Inflammatory macrophage (primary cell): ENCODE measurements around the gene YPEL2.
"Not testable (repeated sequence)": the region's sequence is repeated elsewhere in the genome, so short reads cannot be mapped to it uniquely, and the experiment has no call there.

Experiments used
- DNase-seq, 2 donors: peaks; one replicate each; pipeline ENCODE4 v3.0.0-alpha.2; 2020 to 2022
- total RNA-seq, 18 experiments: gene quantifications; one replicate each; lab custom pipeline; 2026; ENCODE audit warnings: mixed read lengths in 6 of 18, inconsistent platforms in 2 of 18; lab: John Stamatoyannopoulos, UW

The YPEL2 gene, protein sequence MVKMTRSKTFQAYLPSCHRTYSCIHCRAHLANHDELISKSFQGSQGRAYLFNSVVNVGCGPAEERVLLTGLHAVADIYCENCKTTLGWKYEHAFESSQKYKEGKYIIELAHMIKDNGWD
- 3.9 to 44.0 (median 13.4) reads per million in 18 experiments for total RNA-seq

DNA sequence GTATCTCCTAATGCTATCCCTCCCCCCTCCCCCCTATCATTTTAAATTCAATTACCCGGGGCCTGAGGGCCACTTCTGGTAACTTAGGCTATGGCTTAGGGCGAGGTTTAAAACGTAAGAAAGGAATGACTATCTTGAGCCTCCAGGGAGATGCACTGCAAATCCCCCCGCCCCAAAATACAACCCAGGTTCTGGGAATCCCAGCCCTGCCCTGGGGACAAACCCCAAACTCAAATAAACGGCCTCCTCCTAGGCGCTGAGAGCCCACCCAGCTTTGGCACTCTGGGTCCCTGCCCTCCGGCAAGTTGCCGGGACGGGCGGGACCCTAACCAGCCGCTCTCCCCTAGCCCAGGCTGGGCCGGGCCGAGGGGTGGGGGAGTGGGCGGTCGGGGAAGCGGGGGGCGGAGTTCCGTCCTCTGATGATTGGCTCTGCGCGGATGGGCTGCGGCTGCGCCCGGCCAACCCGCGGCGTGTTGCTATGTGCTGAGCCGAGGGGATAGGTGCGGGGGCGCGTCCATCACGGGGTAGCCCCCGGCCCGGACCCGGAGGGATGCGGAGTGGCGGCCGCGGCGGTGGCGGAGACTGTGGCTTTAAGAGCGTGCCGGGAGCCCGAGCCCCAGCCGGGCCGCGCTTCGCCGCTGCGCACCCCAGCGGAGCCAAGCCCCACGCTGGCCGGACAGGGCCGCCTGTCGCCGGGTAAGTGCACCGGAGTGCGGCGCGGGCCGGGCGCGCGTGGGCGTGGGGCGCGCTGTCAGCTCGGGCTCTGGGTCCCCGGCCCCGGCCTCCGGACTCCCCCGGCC, at the start of gene YPEL2:
Gene YPEL2 (plus strand): TSS at position 527 of the 800 bp plus-strand sequence. CDS start 21,755 bp downstream, outside the sequence.
- DNase-seq: peak; percentile 79 to 86

DNA sequence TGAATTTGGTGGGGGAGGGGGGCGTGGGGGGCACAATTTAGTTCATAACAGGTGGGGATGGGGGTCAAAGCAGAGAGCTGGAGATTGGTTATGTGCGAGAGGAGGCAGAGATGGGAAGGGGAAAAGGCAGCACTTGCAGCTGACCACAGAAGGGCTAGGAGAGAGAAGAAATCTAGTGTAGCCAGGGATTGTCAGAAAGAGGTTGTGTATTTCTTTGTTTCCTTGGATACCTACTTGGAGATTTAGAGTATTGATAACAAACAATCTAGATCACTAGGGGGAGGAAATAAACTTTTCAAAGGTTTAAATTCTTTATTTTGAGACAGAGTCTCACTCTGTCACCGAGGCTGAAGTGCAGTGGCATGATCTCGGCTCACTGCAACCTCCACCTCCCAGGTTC, 47.1 kb upstream of the YPEL2 start:
- DNase-seq: no peak

DNA sequence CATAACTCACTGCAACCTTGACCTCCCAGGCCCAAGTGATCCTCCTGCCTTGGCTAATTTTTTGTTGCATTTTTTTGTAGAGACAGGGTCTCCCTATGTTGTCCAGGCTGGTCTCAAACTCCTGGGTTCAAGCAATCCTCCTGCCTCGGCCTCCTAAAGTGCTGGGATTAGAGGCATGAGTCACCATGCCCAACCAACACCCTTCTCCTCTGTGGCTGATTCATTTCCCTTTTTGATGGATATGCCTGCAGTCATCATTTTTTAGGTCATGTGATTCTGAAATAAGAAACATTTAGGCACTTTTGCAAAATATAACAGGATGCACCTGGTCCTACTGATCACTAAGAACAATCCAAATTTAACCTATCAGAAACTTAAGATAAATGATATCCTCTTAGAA, 44.0 kb upstream of the YPEL2 start:
- DNase-seq: peak in 1 of 2 donors; percentile 30

DNA sequence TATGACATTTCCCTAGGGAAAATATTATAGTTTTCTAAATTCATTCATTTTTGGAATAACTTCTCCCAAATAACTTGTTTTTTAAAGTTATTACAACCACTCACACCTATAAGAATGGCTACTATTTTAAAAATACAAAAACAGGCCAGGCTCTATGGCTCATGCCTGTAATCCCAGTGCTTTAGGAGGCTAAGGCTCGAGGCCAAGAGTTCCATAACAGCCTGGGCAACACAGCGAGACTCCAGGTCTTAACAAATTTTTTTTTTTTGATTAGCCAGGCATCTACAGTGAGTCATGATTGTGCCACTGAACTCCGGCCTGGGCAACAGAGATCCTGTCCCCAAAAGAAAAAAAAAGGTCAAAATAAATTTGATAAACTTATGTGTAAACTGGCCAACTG, 43.6 kb upstream of the YPEL2 start:
- DNase-seq: no peak

DNA sequence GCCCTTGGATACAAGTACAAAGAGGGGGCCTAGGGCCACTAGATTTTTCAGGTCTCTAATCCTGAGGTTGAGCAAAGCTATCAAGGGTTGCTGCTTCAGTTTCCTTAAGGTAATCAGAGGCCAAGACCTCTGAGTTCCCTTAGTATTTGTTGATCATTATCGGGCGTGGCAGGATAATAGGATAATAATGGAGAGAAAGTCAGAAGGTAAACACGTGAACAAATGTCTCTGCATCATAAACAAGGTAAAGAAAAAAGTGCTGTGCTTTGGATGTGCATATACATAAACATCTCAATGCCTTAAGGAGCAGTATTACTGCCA, 41.5 kb upstream of the YPEL2 start:
- no peak for DNase-seq

DNA sequence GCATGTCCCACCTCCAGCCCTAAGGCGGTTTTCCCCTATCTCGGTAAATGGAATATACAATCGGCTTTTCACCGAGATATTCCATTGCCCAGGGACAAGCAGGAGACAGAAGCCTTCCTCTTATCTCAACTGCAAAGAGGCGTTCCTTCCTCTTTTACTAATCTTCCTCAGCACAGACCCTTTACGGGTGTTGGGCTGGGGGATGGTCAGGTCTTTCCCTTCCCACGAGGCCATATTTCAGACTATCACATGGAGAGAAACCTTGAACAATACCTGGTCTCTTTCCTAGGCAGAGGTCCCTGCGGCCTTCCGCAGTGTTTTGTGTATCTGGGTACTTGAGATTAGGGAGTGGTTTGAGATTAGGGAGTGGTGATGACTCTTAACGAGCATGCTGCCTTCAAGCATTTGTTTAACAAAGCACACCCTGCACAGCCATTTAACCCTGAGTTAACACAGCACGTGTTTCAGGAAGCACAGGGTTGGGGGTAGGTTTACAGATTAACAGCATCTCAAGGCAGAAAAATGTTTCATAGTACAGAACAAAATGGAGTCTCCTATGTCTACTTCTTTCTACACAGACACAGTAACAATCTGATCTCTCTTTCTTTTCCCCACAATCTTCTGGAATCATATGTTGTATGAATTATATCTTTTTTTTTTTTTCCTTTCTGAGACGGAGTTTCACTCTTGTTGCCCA, 41.0 kb upstream of the YPEL2 start:
- not testable (repeated sequence) for DNase-seq

DNA sequence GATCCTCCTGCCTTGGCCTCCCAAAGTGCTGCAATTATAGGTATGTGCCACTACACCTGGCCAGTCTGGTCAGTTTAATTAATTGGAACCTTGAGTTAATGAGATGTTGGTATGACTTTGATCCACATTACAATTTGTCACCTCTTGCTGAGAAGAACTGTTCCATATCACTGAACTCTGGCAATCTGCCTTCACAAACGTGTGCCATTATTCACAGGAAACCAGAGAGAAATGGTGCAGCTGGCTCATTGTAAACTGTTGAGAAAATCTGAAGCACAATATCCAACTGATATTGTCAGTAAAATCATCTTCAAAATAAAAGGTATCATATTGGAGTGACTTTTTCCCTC, 39.3 kb upstream of the YPEL2 start:
- no peak for DNase-seq

DNA sequence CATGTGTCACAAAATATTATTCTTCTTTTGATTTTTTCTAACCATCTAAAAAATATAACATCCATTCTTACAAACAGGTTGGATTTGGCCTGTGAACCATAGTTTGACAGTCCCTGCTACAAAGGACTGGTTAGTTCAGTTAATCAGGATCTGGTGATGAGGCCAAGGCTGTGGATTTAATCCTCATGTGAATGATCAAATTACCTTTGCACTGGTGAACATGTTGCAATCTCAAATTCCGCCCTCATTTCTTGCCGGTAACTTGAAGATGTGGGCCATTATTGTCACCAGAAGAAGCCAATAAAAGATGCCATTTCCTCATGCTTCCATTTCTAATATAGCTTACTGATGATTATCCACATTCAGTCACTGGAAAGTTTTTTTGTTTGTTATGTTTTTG, 35.3 kb upstream of the YPEL2 start:
- DNase-seq: no peak

DNA sequence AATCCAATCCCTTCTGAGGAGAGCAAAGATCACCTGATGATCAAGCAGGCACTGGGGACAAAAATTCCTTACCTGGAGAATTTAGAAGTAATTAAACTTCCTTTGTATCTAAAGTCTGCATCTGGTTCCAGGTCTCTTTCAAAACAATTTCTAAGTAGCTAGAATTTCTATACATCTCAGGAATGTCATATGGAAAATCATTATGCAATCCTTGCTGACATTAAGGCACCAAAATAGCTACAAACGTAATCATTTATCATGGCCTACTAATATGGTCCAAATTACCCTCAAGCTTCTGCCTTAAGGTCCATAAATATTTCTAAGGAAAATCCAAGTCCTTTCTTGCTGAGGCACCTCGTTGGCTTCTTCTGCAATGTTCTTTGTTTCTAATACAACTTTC, 32.9 kb upstream of the YPEL2 start:
- no peak for DNase-seq

DNA sequence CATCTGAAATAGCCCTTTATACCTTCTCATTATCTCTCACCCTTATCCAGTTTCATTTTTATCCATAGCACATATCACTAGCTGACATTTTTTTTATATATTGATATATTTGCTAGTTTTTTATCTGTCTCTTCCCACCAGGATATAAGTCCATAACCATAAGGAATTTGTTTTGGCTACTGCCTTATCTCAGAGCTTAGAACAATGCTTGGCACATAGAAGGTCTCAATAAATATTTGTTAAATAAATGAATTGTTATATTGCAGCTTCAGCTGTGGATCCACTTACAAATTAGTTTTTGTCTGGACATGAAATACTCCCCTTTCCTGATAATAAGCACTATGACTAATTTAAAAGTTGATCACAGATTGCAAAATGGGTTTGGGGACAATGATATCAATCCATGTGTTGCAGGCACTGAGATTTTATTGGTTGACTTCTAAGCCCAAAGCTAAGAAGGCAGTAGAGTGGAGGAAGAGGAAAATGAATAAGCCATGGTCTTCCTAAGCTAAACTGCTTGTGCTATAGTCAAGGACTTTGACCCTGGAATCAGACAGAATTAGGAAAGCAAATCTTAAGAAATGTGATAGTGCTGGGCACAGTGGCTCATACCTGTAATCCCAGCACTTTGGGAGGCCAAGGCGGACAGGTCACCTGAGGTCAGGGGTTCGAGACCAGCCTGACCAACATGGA, 31.9 kb upstream of the YPEL2 start:
- DNase-seq: no peak

DNA sequence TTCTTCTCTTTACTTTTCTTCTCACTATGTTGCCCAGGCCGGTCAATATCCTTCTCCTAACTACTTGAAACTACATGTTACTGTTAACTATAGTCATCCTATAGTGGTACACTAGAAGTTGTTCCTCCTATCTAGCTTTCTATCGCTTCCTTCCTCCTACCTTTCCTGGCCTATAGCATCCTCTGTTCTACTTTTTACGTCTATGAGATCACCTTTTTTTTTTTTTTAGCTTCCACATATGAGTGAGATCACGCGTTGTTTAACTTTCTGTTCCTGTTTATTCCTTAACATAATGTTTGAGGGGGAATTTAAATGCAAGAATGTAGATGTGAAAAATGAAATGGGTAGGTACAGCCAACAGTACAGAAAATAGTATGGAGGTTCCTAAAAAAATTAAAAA, 30.5 kb upstream of the YPEL2 start:
- DNase-seq: peak; percentile 33 to 62

DNA sequence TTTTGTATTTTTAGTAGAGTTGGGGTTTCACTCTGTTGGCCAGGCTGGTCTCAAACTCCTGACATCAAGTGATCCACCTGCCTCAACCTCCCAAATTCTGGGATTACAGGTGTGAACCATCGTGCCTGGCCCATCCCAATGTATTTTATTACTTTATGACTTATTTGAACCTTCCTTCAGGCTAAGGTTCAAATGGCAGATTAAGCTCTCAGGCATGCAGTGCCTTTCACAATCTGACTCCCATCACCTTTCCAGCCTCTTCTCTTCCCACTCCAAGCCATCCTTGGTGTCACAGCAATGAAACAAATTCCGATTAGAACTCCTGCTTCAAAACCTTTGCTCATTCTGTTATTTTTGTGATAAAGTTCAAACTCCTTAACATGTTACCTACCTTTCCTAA, 26.6 kb upstream of the YPEL2 start:
- DNase-seq: no peak

DNA sequence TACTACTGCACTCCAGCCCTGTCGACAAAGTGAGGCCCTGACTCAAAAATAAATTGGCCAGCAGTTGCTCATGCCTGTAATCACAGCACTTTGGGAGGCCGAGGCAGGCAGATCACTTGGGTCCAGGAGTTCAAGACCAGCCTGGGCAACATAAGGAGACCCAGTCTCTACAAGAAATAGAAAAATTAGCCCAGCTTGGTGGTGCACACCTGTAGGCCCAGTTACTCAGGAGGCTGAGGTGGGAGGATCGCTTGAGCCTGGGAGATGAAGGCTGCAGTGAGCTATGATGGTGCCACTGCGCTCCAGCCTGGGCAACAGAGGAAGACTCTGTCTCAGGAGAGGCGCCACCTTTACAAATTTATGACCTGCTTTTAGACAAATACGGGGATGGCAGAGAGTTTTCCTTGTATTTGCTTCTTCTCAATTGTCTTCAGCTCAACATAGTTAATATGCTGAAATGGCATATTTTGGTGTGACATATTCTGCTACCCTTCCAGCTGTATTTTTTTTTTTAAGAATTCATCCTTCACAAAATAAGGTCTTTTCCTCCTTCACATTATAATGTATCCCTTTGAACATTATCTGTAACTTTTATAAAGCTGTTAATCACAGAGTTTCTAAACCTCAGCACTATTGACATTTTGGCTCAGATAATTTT, 21.1 kb upstream of the YPEL2 start:
- DNase-seq: no peak

DNA sequence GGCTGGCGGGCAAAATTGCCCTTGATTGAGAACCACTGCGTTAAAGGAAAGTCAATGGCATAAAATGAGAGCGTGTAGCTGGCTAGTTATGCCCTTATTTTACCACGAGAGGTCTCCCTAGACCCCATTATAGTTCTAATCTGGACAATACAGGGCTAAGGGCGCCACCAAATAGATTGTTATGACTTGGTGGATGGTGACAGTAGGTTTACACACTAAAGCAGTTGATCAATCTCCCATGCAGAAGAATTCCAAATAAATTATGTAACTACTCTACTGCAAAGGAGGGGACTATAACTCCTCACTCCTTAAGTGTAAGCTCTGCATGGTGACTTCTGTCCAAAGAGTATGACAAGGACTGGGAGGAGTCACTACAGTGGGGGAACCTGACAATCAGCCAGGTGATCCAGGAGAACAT, 20.4 kb upstream of the YPEL2 start:
- peak; percentile 61 to 76 for DNase-seq

DNA sequence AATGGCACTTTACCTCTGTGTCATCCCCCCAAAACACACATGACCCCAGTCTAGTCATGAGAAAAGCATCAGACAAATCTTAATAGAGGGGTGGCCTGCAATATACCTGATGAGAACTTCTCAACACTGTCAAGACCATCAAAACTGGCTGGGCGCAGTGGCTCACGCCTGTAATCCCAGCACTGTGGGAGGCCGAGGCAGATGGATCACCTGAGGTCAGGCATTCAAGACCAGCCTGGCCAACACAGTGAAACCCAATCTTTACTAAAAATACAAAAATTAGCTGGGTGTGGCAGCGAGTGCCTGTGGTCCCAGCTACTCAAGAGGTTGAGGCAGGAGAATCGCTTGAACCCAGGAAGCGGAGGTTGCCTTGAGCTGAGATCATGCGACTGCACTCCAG, 19.9 kb upstream of the YPEL2 start:
- DNase-seq: not testable (repeated sequence)

DNA sequence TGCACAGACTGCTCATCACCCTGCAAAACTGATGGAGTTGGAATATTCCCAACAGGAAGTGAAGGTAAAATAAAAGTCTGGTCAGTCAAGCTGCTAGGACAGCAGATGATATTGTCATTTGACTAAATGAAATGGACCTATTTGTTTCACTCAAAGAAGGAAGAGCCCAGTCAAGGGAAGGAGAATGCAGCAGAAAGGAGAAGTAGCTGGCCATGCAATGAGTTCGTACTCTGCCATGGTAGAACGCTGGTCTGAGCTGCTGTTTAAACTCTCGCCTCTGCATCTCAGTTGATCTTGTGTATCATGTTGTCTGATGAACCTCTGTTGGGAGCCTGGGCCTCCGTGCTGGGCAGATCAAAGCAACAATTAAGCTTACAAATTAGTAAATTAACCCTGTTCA, 15.6 kb upstream of the YPEL2 start:
- peak; percentile 41 to 50 for DNase-seq

DNA sequence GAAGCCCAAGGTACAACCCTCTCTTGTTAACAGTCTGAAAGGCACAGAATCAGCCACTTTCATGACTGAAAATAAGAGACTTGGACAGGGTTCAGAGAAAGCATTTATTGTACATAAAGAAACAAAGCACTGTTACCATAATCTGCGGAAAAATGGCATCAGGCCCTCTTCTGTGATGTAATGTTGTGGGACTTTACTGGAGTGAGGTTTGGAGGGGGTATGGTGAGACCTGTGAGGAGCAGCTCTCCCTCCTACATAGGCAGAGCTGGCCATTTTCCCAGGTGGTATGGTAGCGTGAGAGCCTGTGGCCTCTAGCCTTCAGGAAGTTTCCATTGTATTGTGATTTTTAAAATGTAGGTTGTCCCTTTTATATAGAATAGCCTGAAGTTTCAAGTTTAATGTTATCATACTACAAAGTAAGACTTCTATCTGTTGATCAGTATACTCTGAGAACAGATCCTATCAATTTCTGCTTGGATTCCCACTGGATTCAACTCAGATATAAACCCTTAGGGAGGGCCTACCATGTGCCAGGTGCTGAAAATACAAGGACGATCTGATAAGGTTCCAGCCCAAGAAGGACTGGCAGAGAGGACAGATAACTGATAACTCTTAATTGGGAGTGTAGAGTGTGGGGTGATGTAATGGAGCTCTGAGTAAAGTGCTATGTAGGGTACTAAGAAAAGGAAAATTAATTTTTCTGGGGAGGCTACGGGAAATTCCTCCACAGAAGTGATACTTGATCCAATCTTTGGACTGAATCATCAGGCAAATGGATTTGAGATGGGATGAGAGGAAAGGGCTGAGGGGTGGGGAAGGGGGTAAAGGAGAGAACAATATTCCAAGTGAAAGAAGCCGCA, 4.1 kb upstream of the YPEL2 start:
- no peak for DNase-seq

DNA sequence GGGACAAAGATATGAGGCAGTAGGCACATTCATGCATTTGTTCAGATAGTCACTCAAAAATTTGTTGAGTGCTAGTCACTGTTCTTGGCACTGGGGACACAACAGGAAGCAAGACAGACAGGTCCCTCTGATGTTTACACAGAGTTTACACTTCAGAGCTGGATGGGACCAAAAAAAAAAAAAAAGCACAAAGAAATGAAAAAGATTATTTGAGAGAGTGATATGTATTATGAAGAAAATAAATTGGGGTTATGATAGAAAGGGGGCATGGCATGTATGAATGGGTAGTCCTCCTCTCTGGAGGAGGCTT, 3.5 kb upstream of the YPEL2 start:
- no peak for DNase-seq

DNA sequence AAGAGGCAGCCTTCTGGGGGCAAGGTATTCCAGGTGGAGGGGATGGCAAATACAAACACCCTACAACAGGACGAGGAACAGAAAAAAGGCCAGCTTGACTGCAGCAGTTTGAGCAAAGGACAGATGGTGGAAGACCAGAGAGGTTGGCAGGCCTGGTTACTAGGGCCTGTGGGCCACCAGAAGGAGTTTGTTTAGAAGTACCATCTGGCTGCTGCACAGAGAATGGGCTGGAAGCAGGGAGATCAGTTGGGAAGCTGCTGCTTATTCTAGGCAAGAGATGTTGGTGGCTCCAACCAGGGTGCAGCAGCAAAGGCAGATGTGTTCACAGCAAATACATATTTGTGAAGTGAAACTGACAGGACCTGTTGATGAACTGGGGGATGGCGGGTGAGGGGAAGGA, 2.9 kb upstream of the YPEL2 start:
- DNase-seq: no peak

DNA sequence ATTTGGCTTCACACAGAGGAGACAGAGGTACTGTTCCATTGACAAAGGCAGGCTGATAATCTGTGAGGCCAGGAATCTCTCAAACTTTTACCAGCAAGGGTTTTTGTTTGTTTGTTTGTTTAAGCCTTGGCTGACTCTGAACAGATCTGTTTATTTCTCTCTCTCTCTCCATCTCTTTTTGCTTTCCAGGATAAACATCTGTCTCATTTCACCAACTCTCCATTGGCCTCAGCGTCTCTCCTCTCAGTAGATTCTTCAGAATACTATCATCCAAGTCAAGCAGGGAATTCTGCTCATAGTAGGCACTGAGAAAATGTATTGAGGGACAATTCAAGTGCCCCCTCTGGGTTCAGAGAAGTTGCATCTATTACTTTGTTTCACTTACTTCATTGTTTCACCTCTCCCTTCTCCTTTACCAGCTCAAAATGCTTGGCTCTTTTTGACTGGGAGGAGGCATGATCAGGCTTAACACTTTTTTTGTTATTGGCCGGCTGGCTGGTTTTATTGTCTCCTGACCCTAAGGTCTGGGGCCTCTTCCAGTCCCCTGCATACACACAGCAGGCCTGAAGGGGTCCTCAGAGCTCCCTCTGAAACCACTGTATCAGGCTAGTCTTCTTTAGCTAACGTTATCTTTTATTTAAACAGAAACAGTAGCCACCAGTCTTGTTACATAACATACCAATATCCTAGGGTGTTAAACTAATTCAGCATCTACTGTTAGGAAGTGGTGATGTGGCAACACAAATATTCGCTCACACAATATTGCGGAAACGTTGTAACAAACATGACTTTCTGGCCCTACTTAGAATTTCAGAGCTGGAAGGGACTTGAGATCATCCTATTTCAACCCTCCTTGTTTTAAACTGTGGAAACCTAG, 2.0 kb upstream of the YPEL2 start:
- DNase-seq: peak; percentile 79 to 93
